ENCODE results near the gene SLC16A10. TPM values are rescaled to one million over a fixed set of nuclear protein-coding genes. Genes with fewer than 3 reads are reported as not detected.
"Not testable (repeated sequence)": the region's sequence is repeated elsewhere in the genome, so short reads cannot be mapped to it uniquely, and the experiment has no call there.

SLC16A10 gene
- polyA plus RNA-seq, 4 donors, result 0.81 to 24.1 (median 4.3) TPM

DNA sequence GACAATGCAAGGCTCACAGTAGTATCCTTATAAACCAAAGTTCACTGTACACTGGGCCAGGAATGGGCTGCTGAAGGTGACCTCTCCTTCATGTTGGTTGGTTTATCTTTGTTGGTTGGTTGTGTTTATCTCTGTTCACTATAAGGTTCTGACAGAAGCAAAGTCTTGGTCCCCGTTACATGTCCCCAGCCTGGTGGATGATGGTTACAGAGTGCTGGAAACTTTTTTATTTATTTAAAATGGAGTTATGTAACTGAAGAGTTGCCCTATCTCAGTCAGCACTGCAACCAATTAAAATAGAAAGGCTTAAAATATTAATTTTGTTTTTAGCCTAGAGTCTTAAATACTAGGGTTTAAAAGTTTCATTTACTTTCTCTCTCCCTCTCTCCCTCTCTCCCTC, 100.6 kb downstream of the SLC16A10 start:
- DNase-seq, result no peak

DNA sequence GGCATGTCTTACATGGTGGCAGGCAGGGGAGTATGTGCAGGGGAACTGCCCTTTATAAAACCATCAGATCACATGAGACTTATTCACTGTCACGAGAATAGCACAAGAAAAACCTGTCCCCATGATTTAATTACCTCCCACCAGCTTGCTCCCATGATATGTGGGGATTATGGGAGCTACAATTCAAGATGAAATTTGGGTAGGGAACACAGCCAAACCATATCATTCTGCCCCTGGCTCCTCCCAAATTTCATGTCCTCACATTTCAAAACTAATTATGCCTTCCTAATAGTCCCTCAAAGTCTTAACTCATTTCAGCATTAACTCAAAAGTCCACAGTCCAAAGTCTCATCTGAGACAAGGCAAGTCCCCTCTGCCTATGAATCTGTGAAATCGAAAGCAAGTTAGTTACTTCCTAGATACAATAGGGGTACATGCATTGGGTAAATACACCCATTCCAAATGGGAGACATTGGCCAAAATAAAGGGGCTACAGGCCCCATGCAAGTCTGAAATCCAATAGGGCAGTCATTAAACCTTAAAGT, 102.4 kb downstream of the SLC16A10 start:
- H3K4me3 ChIP-seq (ENCODE audit: low read depth in 1 of 3, low read length in 3 of 3); H3K27me3 ChIP-seq (ENCODE audit: control insufficient read depth in 3 of 3, insufficient read depth in 3 of 3, low read length in 3 of 3); H3K36me3 ChIP-seq (ENCODE audit: control insufficient read depth in 3 of 3, insufficient read depth in 2 of 3, low read depth in 1 of 3, low read length in 3 of 3); FAIRE-seq: not testable (repeated sequence)
- Histone ChIP-seq H3K27ac (ENCODE audit: low read depth in 1 of 3, low read length in 2 of 3) (peak overlapping the region in 1 of 3 donors; percentile 57), H3K4me1 (ENCODE audit: control insufficient read depth in 3 of 3, insufficient read depth in 2 of 3, low read depth in 1 of 3, low read length in 2 of 3) (peaks cover 0 to 13% (median 3%) of the 10 kb centered on the region in 3 donors), H3K9me3 (ENCODE audit: control insufficient read depth in 2 of 2, insufficient read depth in 1 of 2, low read depth in 1 of 2, low read length in 1 of 2) (peaks cover 0 to 16% of the 10 kb centered on the region in 2 donors)
- WGBS, 3 donors, result 21 to 65% (median 26%) methylated on average over 2 of the region's 2 CpGs
- DNase-seq, result peak; percentile 62 to 73

More for the DNA sequence above, 100.6 kb downstream of the SLC16A10 start:
- FAIRE-seq, result no peak
- Histone ChIP-seq H3K9me3 (ENCODE audit: control insufficient read depth in 2 of 2, insufficient read depth in 1 of 2, low read depth in 1 of 2, low read length in 1 of 2) (peaks cover 0 to 16% of the 10 kb centered on the region in 2 donors), H3K4me3 (ENCODE audit: low read depth in 1 of 3, low read length in 3 of 3) (no peak overlapping the region), H3K36me3 (ENCODE audit: control insufficient read depth in 3 of 3, insufficient read depth in 2 of 3, low read depth in 1 of 3, low read length in 3 of 3) (peaks cover 0 to 11% (median 0%) of the 10 kb centered on the region in 3 donors), H3K4me1 (ENCODE audit: control insufficient read depth in 3 of 3, insufficient read depth in 2 of 3, low read depth in 1 of 3, low read length in 2 of 3) (peaks cover 0 to 4% (median 0%) of the 10 kb centered on the region in 3 donors), H3K27me3 (ENCODE audit: control insufficient read depth in 3 of 3, insufficient read depth in 3 of 3, low read length in 3 of 3) (no peaks in the 10 kb centered on the region), H3K27ac (ENCODE audit: low read depth in 1 of 3, low read length in 2 of 3) (no peak overlapping the region)
- WGBS, 3 donors, result 88 to 100% (median 89%) methylated on average over 1 of the region's 1 CpG

DNA sequence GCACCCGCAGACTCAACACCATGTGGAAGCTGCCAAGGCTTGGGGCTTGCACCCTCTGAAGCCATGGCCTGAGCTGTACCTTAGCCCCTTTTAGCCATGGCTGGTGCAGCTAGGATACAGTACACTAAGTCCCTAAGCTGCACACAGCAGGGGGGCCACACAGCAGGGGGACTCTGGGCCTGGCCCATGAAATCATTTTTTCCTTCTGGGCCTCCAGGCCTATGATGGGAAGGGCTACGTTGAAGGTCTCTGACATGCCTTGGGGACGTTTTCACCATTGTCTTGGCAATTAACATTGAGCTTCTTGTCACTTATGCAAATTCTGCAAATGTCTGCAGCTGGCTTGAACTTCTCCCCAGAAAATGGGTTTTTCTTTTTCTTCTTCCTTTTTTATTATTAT, 103.3 kb downstream of the SLC16A10 start:
- H3K27ac ChIP-seq (ENCODE audit: low read depth in 1 of 3, low read length in 2 of 3), result no peak overlapping the region
- H3K4me1 ChIP-seq (ENCODE audit: control insufficient read depth in 3 of 3, insufficient read depth in 2 of 3, low read depth in 1 of 3, low read length in 2 of 3), result peaks cover 0 to 17% (median 3%) of the 10 kb centered on the region in 3 donors
- peaks cover 0 to 16% of the 10 kb centered on the region in 2 donors for H3K9me3 ChIP-seq (ENCODE audit: control insufficient read depth in 2 of 2, insufficient read depth in 1 of 2, low read depth in 1 of 2, low read length in 1 of 2)
- DNase-seq (no peak), FAIRE-seq (no peak)
- no peaks in the 10 kb centered on the region for H3K27me3 ChIP-seq (ENCODE audit: control insufficient read depth in 3 of 3, insufficient read depth in 3 of 3, low read length in 3 of 3)
- 93 to 100% (median 93%) methylated on average over 3 of the region's 3 CpGs for WGBS, 3 donors
- H3K36me3 ChIP-seq (ENCODE audit: control insufficient read depth in 3 of 3, insufficient read depth in 2 of 3, low read depth in 1 of 3, low read length in 3 of 3), result peaks cover 0 to 9% (median 0%) of the 10 kb centered on the region in 3 donors
- no peak overlapping the region for H3K4me3 ChIP-seq (ENCODE audit: low read depth in 1 of 3, low read length in 3 of 3)

DNA sequence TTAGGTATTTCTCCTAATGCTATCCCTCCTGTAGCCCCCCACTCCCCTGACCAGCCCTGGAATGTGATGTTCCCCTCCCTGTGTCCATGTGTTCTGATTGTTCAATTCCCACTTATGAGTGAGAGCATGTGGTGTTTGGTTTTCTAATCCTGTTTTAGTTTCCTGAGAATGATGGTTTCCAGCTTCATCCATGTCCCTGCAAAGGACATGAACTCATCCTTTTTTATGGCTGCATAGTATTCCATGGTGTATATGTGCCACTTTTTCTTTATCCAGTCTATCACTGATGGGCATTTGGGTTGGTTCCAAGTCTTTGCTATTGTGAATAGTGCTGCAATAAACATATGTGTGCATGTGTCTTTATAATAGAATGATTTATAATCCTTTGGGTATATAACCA, 103.8 kb downstream of the SLC16A10 start:
- not testable (repeated sequence) for FAIRE-seq

DNA sequence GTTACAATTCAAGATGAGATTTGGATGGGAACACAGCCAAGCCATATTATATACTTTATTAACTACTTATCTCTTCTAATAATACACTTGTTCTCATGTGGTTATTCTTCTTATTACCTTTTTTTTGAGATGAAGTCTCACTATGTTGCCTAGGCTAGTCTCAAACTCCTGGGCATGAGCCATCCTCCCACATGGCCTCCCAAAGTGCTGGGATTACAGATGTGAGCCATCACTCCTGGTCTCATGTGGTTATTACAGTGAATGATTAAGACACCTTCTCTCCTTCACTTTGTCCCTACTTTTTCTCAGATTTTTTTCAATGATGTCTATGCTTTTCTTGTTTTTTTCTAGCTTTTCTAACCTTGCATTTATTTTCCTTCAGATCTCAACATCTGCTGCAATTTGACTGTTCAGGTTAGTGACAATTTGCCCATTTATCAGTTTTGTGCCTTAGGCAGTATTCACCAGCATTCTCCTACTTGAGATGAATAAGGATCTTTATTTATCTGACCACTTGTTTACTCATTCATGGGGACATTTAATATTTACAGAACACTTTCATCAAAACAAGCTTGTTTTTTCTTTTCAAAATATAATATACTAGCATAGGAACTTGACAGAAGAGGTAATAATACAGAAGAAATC, 105.7 kb downstream of the SLC16A10 start:
- peaks cover 0 to 9% (median 0%) of the 10 kb centered on the region in 3 donors for H3K36me3 ChIP-seq (ENCODE audit: control insufficient read depth in 3 of 3, insufficient read depth in 2 of 3, low read depth in 1 of 3, low read length in 3 of 3)
- FAIRE-seq (no peak), DNase-seq (no peak)
- H3K4me3 ChIP-seq (ENCODE audit: low read depth in 1 of 3, low read length in 3 of 3), result no peak overlapping the region
- no peak overlapping the region for H3K27ac ChIP-seq (ENCODE audit: low read depth in 1 of 3, low read length in 2 of 3)
- H3K9me3 ChIP-seq (ENCODE audit: control insufficient read depth in 2 of 2, insufficient read depth in 1 of 2, low read depth in 1 of 2, low read length in 1 of 2), result peaks cover 0 to 16% of the 10 kb centered on the region in 2 donors
- peaks cover 0 to 18% (median 3%) of the 10 kb centered on the region in 3 donors for H3K4me1 ChIP-seq (ENCODE audit: control insufficient read depth in 3 of 3, insufficient read depth in 2 of 3, low read depth in 1 of 3, low read length in 2 of 3)
- H3K27me3 ChIP-seq (ENCODE audit: control insufficient read depth in 3 of 3, insufficient read depth in 3 of 3, low read length in 3 of 3), result no peaks in the 10 kb centered on the region

More for the DNA sequence above, 103.8 kb downstream of the SLC16A10 start:
- not testable (repeated sequence) for H3K27me3 ChIP-seq (ENCODE audit: control insufficient read depth in 3 of 3, insufficient read depth in 3 of 3, low read length in 3 of 3); H3K27ac ChIP-seq (ENCODE audit: low read depth in 1 of 3, low read length in 2 of 3); DNase-seq; H3K4me3 ChIP-seq (ENCODE audit: low read depth in 1 of 3, low read length in 3 of 3); H3K36me3 ChIP-seq (ENCODE audit: control insufficient read depth in 3 of 3, insufficient read depth in 2 of 3, low read depth in 1 of 3, low read length in 3 of 3)
- Histone ChIP-seq H3K4me1 (ENCODE audit: control insufficient read depth in 3 of 3, insufficient read depth in 2 of 3, low read depth in 1 of 3, low read length in 2 of 3) (peaks cover 0 to 18% (median 3%) of the 10 kb centered on the region in 3 donors), H3K9me3 (ENCODE audit: control insufficient read depth in 2 of 2, insufficient read depth in 1 of 2, low read depth in 1 of 2, low read length in 1 of 2) (peaks cover 0 to 16% of the 10 kb centered on the region in 2 donors)

DNA sequence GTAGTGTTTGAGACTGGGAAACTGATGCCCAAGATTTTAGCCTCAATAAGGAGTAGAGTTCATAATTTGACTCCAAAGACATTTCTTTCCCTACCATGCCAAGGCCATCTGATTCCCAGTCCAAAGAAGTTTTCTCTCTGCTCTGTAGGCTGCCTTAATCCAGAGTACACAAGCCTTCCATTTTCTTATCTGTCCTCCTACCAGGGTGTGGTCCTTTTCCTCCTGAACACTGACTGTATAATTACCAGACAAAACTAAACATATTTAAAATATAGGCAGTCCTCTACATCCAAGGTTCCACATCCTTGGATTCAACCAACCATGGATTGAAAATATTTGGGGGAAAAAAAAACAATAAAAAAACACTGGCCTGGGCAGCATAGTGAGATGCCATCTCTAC, 108.4 kb downstream of the SLC16A10 start:
- Histone ChIP-seq H3K36me3 (ENCODE audit: control insufficient read depth in 3 of 3, insufficient read depth in 2 of 3, low read depth in 1 of 3, low read length in 3 of 3) (peaks cover 0 to 4% (median 0%) of the 10 kb centered on the region in 3 donors), H3K4me3 (ENCODE audit: low read depth in 1 of 3, low read length in 3 of 3) (no peak overlapping the region), H3K9me3 (ENCODE audit: control insufficient read depth in 2 of 2, insufficient read depth in 1 of 2, low read depth in 1 of 2, low read length in 1 of 2) (peaks cover 0 to 4% of the 10 kb centered on the region in 2 donors), H3K27me3 (ENCODE audit: control insufficient read depth in 3 of 3, insufficient read depth in 3 of 3, low read length in 3 of 3) (no peaks in the 10 kb centered on the region), H3K27ac (ENCODE audit: low read depth in 1 of 3, low read length in 2 of 3) (no peak overlapping the region), H3K4me1 (ENCODE audit: control insufficient read depth in 3 of 3, insufficient read depth in 2 of 3, low read depth in 1 of 3, low read length in 2 of 3) (peaks cover 0 to 19% (median 6%) of the 10 kb centered on the region in 3 donors)
- DNase-seq (peak; percentile 24 to 68), FAIRE-seq (no peak)

DNA sequence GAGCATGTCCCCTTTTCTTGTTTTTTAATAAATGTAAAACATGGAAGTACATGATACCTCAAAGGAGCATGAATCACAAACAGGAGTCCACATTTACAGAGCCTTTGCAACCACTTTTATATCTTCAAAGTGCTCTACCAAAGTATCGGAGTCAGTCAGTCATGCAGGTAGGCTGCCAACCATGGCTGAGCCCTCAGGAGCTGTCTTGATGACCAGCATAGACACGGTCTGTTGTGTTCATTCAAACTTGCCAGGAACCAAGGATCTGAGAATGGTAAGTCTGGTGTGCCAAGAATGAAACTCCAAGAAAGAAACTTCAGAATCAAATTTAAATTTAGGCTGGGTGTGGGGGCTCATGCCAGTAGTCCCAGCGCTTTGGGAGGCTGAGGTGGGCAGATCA, 111.5 kb downstream of the SLC16A10 start:
- H3K4me3 ChIP-seq (ENCODE audit: low read depth in 1 of 3, low read length in 3 of 3), result no peak overlapping the region
- WGBS, 3 donors, result 93 to 96% (median 95%) methylated on average over 3 of the region's 3 CpGs
- no peaks in the 10 kb centered on the region for H3K27me3 ChIP-seq (ENCODE audit: control insufficient read depth in 3 of 3, insufficient read depth in 3 of 3, low read length in 3 of 3)
- FAIRE-seq (no peak), DNase-seq (no peak)
- H3K27ac ChIP-seq (ENCODE audit: low read depth in 1 of 3, low read length in 2 of 3), result no peak overlapping the region
- peaks cover 0 to 3% (median 0%) of the 10 kb centered on the region in 3 donors for H3K36me3 ChIP-seq (ENCODE audit: control insufficient read depth in 3 of 3, insufficient read depth in 2 of 3, low read depth in 1 of 3, low read length in 3 of 3)
- H3K9me3 ChIP-seq (ENCODE audit: control insufficient read depth in 2 of 2, insufficient read depth in 1 of 2, low read depth in 1 of 2, low read length in 1 of 2), result no peaks in the 10 kb centered on the region
- peaks cover 3 to 28% (median 6%) of the 10 kb centered on the region in 3 donors for H3K4me1 ChIP-seq (ENCODE audit: control insufficient read depth in 3 of 3, insufficient read depth in 2 of 3, low read depth in 1 of 3, low read length in 2 of 3)

DNA sequence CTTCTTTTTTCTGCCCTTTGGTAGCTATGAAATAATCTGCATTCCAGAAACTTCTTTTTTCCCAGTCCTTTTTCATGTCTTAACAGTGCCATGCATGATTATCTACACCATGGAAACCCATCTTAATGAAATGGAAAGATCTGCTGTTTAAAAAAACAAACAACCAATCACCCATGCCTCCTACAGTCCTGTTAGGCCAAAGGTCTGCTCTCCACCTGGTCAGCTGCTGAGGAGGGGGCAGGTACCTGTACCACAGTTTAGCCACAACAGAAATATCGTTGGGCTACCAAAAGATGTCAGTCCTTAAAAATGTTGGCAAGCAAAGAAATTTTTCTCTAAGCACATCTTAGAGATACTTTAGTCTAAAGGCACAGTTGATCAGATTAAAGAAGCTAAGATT, 112.6 kb downstream of the SLC16A10 start:
- H3K36me3 ChIP-seq (ENCODE audit: control insufficient read depth in 3 of 3, insufficient read depth in 2 of 3, low read depth in 1 of 3, low read length in 3 of 3), result peaks cover 0 to 3% (median 0%) of the 10 kb centered on the region in 3 donors
- peaks cover 3 to 20% (median 3%) of the 10 kb centered on the region in 3 donors for H3K4me1 ChIP-seq (ENCODE audit: control insufficient read depth in 3 of 3, insufficient read depth in 2 of 3, low read depth in 1 of 3, low read length in 2 of 3)
- no peak overlapping the region for H3K4me3 ChIP-seq (ENCODE audit: low read depth in 1 of 3, low read length in 3 of 3)
- FAIRE-seq (no peak), DNase-seq (no peak)
- no peaks in the 10 kb centered on the region for H3K27me3 ChIP-seq (ENCODE audit: control insufficient read depth in 3 of 3, insufficient read depth in 3 of 3, low read length in 3 of 3)
- no peaks in the 10 kb centered on the region for H3K9me3 ChIP-seq (ENCODE audit: control insufficient read depth in 2 of 2, insufficient read depth in 1 of 2, low read depth in 1 of 2, low read length in 1 of 2)
- peak overlapping the region in 1 of 3 donors; percentile 69 for H3K27ac ChIP-seq (ENCODE audit: low read depth in 1 of 3, low read length in 2 of 3)
- 9 to 42% (median 25%) methylated on average over 1 of the region's 1 CpG for WGBS, 3 donors
